Measurements from ENCODE around the gene NAALADL2. TPM values are rescaled to one million over a fixed set of nuclear protein-coding genes. Genes with fewer than 3 reads are reported as not detected.

The NAALADL2 gene
- total RNA-seq, 1 donor from 2014 or later = not detected

DNA sequence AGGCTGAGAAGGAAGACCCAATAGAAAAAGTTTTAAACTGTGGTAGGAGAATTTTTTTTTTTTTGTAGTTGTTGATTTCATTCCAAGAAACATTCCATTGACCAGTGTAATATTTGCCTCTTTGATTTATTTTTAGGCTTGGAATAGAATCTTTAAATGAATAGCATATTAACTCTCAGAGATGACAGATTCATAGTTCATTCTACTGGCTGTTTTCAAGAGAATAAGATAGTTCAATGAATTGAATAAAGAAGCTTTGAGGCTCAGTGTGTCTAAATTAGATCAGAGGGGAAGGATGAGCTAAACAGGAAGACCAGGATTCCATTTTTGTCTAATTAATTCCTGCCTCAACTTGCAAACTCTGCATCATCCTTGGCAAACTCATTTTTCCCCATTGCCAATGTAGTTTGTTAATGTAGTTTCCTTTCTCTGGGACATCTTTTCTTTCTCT, 98.4 kb downstream of the NAALADL2 start:
- Mint-ChIP-seq H3K27me3 (ENCODE audit: insufficient read depth) (no peaks in the 10 kb centered on the region), H3K4me1 (ENCODE audit: low read depth) (no peaks in the 10 kb centered on the region), H3K27ac (no peak overlapping the region), H3K36me3 (ENCODE audit: low read depth) (no peaks in the 10 kb centered on the region), H3K9me3 (no peaks in the 10 kb centered on the region), H3K4me3 (no peak overlapping the region)
- no peak for DNase-seq (ENCODE audit: low spot score)
- intact Hi-C loops (cut with micrococcal nuclease) = no loop called here

DNA sequence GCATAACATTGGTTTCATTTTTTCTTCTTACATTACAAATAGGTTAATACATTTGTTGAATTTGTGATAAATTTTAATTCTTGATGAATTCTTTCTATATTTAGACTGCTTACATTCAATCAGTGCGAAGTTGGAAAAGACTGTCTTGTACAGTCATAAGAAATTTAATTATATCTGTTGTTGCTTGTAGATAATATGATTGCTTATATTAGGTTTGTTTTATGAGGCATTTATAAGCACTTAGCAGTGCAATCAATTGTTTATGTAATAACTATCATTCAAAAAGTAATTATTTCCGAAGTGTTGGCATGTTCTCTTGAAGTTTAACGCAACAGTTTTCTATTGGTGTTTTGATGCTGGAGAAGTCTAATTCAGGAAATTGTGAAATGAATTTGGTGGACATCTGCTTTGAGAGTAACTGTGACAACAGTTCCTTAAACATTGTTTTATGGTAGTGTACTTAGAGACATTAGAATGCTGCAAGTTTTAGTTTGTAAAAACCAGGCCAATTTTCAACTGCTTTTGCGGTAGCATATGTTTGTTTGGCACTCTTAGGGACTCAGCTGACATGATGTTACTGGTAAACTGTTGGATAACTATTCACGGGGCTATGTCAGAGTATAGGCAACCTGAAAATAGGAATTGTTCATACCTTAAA, 99.7 kb downstream of the NAALADL2 start:
- H3K9me3 Mint-ChIP-seq = no peaks in the 10 kb centered on the region
- H3K27ac Mint-ChIP-seq = no peak overlapping the region
- no peak overlapping the region for H3K4me3 Mint-ChIP-seq
- DNase-seq (ENCODE audit: low spot score) = no peak
- no peaks in the 10 kb centered on the region for H3K36me3 Mint-ChIP-seq (ENCODE audit: low read depth)
- H3K27me3 Mint-ChIP-seq (ENCODE audit: insufficient read depth) = no peaks in the 10 kb centered on the region
- H3K4me1 Mint-ChIP-seq (ENCODE audit: low read depth) = no peaks in the 10 kb centered on the region
- intact Hi-C loops (cut with micrococcal nuclease) = no loop called here

DNA sequence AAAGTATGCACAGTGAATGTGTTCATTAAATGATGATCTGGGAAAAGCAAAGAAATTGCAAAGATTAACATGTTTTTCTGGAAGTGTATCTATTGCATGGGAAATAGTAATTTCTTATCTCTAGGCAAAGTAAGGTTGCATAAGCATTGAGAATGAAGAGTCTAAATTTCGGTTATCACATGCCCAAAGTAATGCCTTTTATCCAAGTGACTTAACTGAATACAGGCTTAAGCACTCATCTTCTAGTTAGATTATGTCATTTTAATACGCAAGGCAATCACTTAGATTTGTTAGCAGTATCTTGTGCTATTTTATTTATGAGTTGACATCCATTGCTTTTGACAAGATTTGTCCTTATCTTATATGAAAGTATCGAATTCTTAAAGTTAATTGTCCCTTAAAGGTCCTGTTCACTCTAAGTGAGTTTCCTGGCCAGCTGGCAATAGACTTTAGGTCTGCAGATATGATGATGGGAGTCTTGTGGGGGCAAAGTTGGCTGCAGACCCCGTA, 100.5 kb downstream of the NAALADL2 start:
- Mint-ChIP-seq H3K4me3 (no peak overlapping the region), H3K27ac (no peak overlapping the region), H3K27me3 (ENCODE audit: insufficient read depth) (no peaks in the 10 kb centered on the region), H3K9me3 (no peaks in the 10 kb centered on the region), H3K4me1 (ENCODE audit: low read depth) (no peaks in the 10 kb centered on the region), H3K36me3 (ENCODE audit: low read depth) (no peaks in the 10 kb centered on the region)
- intact Hi-C loops (cut with micrococcal nuclease) = no loop called here
- DNase-seq (ENCODE audit: low spot score) = no peak

DNA sequence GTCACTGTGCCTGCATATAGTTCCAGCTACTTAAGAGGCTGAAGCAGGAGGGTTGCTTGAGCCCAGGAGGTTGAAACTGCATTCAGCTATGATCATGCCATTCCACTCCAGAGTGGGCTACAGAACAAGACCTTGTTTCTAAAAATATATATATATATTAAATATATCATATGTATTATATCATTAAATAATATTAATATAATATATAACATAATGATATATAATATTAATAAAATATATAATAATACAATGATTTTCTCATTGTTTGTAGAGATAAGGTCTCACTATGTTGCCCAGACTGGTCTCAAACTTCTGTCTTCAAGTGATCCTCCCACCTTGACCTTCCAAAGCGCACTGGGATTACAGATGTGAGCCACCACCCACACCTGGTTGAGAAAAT, 101.8 kb downstream of the NAALADL2 start:
- no peaks in the 10 kb centered on the region for H3K4me1 Mint-ChIP-seq (ENCODE audit: low read depth)
- intact Hi-C loops (cut with micrococcal nuclease) = no loop called here

DNA sequence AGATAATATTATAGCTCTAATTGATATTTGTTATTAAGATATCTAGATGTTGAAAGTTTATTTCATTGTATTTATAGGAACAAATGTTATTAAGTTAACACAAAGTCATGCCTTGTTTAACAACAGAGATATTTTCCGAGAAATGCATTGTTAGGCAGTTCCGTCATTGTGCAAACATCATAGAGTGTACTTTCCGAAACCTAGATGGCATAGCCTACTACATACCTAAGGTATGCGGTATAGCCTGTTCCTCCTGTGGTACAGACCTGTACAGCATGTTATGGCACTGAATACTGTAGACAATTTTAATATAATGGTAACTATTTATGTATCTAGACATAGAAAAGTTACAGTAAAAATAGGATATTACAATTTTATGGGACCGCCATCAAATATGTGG, 114.3 kb downstream of the NAALADL2 start:
- H3K4me3 Mint-ChIP-seq = no peak overlapping the region
- no peak overlapping the region for H3K27ac Mint-ChIP-seq
- no peaks in the 10 kb centered on the region for H3K9me3 Mint-ChIP-seq
- intact Hi-C loops (cut with micrococcal nuclease) = no loop called here
- no peaks in the 10 kb centered on the region for H3K4me1 Mint-ChIP-seq (ENCODE audit: low read depth)
- DNase-seq (ENCODE audit: low spot score) = no peak
- H3K27me3 Mint-ChIP-seq (ENCODE audit: insufficient read depth) = no peaks in the 10 kb centered on the region
- H3K36me3 Mint-ChIP-seq (ENCODE audit: low read depth) = no peaks in the 10 kb centered on the region

More for the DNA sequence above, 101.8 kb downstream of the NAALADL2 start:
- H3K36me3 Mint-ChIP-seq (ENCODE audit: low read depth) = no peaks in the 10 kb centered on the region
- H3K27ac Mint-ChIP-seq = no peak overlapping the region
- no peak for DNase-seq (ENCODE audit: low spot score)
- no peaks in the 10 kb centered on the region for H3K9me3 Mint-ChIP-seq
- no peaks in the 10 kb centered on the region for H3K27me3 Mint-ChIP-seq (ENCODE audit: insufficient read depth)
- H3K4me3 Mint-ChIP-seq = no peak overlapping the region

DNA sequence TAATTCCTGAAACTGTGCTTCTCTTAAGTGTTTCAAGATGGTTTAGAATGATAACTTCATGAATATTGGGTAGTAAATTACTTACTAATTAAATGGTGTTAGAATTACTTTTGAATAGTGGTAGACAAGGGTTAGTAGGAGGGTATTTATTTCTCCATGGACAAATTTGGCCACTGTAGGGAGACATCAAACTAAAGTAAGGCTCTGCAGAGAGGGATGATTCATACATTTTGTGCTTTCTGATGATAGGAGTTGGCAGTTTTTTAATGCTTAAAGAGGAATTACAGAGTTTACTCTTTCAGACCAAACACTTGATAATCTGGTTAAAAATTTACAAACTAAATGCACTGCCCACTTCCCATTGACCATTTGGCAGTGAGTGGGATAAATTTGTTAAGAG, 127.6 kb downstream of the NAALADL2 start:
- no peak overlapping the region for H3K4me3 Mint-ChIP-seq
- no peaks in the 10 kb centered on the region for H3K27me3 Mint-ChIP-seq (ENCODE audit: insufficient read depth)
- H3K9me3 Mint-ChIP-seq = peaks cover 4% of the 10 kb centered on the region
- intact Hi-C loops (cut with micrococcal nuclease) = no loop called here
- no peaks in the 10 kb centered on the region for H3K36me3 Mint-ChIP-seq (ENCODE audit: low read depth)
- no peak for DNase-seq (ENCODE audit: low spot score)
- H3K27ac Mint-ChIP-seq = no peak overlapping the region
- no peaks in the 10 kb centered on the region for H3K4me1 Mint-ChIP-seq (ENCODE audit: low read depth)

DNA sequence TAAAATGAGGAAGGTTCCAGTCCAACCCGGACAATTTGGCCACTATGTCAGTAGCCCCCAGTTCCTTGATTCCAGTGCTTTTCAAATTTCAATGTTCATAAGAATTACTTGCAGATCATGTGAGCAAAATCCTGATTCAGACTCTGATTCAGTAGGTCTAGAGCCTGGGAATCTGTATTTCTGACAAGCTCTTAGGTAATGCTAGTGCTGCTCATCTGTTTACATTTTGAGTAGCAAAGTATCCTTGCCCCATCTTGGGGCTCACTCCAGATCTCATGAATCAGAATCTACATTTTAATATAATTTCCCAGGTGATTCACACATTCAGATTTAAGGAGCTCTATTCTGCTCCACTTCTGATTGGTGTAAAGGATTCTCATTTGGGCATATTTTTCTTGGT, 142.0 kb downstream of the NAALADL2 start:
- Mint-ChIP-seq H3K9me3 (no peaks in the 10 kb centered on the region), H3K36me3 (ENCODE audit: low read depth) (no peaks in the 10 kb centered on the region), H3K27ac (no peak overlapping the region), H3K27me3 (ENCODE audit: insufficient read depth) (no peaks in the 10 kb centered on the region), H3K4me3 (no peak overlapping the region), H3K4me1 (ENCODE audit: low read depth) (no peaks in the 10 kb centered on the region)
- intact Hi-C loops (cut with micrococcal nuclease) = no loop called here
- DNase-seq (ENCODE audit: low spot score) = no peak

DNA sequence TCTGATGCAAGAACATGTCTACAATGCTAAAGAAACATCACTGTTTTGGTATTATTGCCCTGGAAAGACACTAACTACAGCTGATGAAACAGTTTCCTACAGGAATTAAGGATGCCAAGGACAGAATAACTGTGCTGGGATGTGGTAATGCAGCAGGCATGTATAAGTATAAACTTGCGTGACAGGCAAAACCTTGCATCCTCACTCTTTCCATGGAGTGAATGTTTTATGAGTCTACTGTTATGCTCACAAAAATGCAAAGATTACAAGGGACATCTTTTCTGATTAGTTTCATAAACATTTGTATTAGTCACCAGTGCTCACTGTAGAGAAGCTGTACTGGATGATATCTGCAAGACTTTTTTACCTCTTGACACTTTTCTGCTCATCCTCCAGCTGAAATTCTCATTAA, 143.6 kb downstream of the NAALADL2 start:
- no peak for DNase-seq (ENCODE audit: low spot score)
- no peaks in the 10 kb centered on the region for H3K36me3 Mint-ChIP-seq (ENCODE audit: low read depth)
- no peaks in the 10 kb centered on the region for H3K9me3 Mint-ChIP-seq
- intact Hi-C loops (cut with micrococcal nuclease) = no loop called here
- no peak overlapping the region for H3K4me3 Mint-ChIP-seq
- no peak overlapping the region for H3K27ac Mint-ChIP-seq
- H3K4me1 Mint-ChIP-seq (ENCODE audit: low read depth) = no peaks in the 10 kb centered on the region
- no peaks in the 10 kb centered on the region for H3K27me3 Mint-ChIP-seq (ENCODE audit: insufficient read depth)

DNA sequence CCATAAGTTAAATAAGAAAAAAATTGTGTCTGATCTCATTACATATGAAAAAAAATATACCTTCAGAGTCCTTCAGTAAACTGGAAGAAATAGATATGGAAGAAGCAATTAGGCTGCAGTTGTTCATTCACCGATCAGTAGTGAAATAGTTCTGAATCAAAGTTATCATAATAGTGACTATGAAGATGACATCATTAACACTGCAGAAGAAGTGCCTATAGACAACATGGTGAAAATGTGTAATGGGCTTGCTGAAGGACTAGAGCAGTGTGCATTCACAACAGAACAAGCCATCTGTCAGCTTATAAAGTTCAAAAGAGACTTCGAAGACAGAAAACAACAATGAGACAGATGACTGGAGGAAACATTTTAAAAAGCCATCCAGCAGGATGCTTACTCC, 144.5 kb downstream of the NAALADL2 start:
- H3K4me3 Mint-ChIP-seq = no peak overlapping the region
- intact Hi-C loops (cut with micrococcal nuclease) = no loop called here
- no peaks in the 10 kb centered on the region for H3K4me1 Mint-ChIP-seq (ENCODE audit: low read depth)
- H3K9me3 Mint-ChIP-seq = no peaks in the 10 kb centered on the region
- H3K27ac Mint-ChIP-seq = no peak overlapping the region
- no peak for DNase-seq (ENCODE audit: low spot score)
- H3K27me3 Mint-ChIP-seq (ENCODE audit: insufficient read depth) = no peaks in the 10 kb centered on the region
- H3K36me3 Mint-ChIP-seq (ENCODE audit: low read depth) = no peaks in the 10 kb centered on the region

DNA sequence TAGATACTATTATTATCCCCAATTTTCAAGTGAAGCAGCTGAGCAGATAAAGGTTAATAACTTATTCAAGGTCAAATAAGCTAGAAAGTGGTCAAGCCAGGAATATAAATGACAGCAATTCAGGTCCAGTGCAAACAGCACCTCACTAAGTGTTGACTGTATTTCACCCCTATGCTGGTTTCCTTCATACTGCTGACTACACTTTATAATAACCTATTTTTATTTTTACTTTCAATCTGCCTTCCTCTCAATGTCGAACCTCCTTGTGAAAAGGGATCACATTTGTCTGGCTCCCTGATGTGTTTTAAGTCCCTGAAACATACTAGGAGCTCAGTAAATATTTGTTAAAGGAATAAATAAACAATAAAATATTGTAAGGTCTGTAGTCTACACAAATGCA, 146.1 kb downstream of the NAALADL2 start:
- intact Hi-C loops (cut with micrococcal nuclease) = no loop called here
- Mint-ChIP-seq H3K27me3 (ENCODE audit: insufficient read depth) (no peaks in the 10 kb centered on the region), H3K36me3 (ENCODE audit: low read depth) (no peaks in the 10 kb centered on the region), H3K27ac (no peak overlapping the region), H3K4me3 (no peak overlapping the region), H3K4me1 (ENCODE audit: low read depth) (no peaks in the 10 kb centered on the region), H3K9me3 (no peaks in the 10 kb centered on the region)
- DNase-seq (ENCODE audit: low spot score) = no peak

DNA sequence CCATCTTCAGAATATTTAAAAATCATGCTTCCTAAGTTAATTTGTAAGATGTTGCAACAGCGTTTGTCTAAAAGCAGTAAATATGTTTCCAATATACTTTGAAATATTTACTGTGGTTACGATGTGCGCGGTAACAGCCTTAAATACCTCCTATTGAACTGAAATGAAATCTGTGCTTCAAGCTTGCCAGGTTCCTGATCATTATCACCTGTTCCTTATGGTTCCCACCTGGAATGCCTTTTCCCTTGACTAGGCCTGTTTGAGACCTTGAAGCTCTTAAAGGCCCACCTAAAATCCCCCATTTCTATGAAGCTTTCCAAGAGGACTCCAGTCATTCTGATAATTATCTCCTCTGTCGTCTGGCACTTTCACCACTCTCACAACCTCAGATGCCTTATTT, 146.7 kb downstream of the NAALADL2 start:
- H3K27me3 Mint-ChIP-seq (ENCODE audit: insufficient read depth) = no peaks in the 10 kb centered on the region
- H3K27ac Mint-ChIP-seq = no peak overlapping the region
- H3K4me3 Mint-ChIP-seq = no peak overlapping the region
- DNase-seq (ENCODE audit: low spot score) = no peak
- intact Hi-C loops (cut with micrococcal nuclease) = no loop called here
- H3K4me1 Mint-ChIP-seq (ENCODE audit: low read depth) = no peaks in the 10 kb centered on the region
- no peaks in the 10 kb centered on the region for H3K9me3 Mint-ChIP-seq
- H3K36me3 Mint-ChIP-seq (ENCODE audit: low read depth) = no peaks in the 10 kb centered on the region

DNA sequence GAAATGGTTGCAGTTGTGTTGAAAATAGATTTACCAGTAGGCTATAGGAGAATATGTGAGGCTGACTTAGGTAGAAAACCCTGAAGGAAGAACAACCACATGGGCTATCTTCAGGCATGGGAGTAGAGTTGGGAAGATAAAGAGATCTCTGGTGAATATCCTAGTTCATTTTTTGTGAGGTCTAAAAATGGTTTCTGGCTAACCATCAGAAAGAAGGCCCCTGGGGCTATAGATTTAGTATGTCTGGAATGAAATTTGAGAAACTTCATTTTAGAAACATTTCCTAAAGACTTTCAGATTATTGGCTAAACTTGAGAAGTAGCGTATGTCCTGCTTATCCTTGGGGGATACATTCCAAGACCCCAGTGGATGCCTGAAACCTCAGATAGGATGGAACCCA, 148.2 kb downstream of the NAALADL2 start:
- H3K36me3 Mint-ChIP-seq (ENCODE audit: low read depth) = no peaks in the 10 kb centered on the region
- no peaks in the 10 kb centered on the region for H3K9me3 Mint-ChIP-seq
- H3K4me1 Mint-ChIP-seq (ENCODE audit: low read depth) = no peaks in the 10 kb centered on the region
- intact Hi-C loops (cut with micrococcal nuclease) = no loop called here
- H3K27me3 Mint-ChIP-seq (ENCODE audit: insufficient read depth) = no peaks in the 10 kb centered on the region
- H3K27ac Mint-ChIP-seq = no peak overlapping the region
- H3K4me3 Mint-ChIP-seq = no peak overlapping the region
- no peak for DNase-seq (ENCODE audit: low spot score)

DNA sequence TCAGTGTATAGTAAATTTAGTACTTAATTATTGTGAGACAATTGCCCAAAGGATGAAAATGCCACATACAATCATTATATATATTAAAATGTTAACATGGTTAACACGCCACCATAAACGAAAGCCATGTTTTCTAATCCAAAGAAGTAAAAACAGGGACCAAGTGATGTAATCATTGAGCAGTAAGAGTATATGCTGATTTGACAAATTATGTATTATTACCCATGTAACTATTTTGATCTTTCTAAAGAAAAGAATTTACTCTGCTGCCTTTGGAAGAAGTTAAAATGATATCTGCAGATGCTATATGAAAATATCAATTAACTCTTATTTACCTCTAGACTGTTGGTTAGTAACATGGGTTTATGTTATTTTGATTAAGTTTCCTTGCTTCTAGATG, 150.2 kb downstream of the NAALADL2 start:
- no peak for DNase-seq (ENCODE audit: low spot score)
- Mint-ChIP-seq H3K9me3 (no peaks in the 10 kb centered on the region), H3K27me3 (ENCODE audit: insufficient read depth) (no peaks in the 10 kb centered on the region), H3K4me1 (ENCODE audit: low read depth) (no peaks in the 10 kb centered on the region), H3K4me3 (no peak overlapping the region), H3K36me3 (ENCODE audit: low read depth) (no peaks in the 10 kb centered on the region), H3K27ac (no peak overlapping the region)
- intact Hi-C loops (cut with micrococcal nuclease) = no loop called here
